ENCODE measurements around the gene LRRC36.
"Not testable (repeated sequence)": the region's sequence is repeated elsewhere in the genome, so short reads cannot be mapped to it uniquely, and the experiment has no call there.

Gene LRRC36

DNA sequence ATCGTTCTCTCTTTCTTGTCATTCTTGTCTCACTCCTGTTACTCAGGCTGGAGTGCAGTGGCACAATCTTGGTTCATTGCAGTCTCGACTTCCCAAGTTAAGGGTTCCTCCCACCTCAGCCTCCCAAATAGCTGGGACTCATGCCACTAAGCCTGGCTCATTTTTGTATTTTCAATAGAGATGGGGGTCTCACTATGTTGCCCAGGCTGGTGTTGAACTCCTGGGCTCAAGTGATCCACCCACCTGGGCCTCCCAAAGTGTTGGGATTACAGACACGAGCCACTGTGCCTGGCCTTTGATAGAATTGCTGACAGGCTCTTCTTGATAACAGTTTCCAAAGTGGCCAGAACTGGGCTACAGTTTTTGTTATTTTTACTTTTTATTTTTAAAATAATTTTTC is 34.4 kb downstream of the LRRC36 start:
- no peak overlapping the region for H3K4me3 ChIP-seq (replicated peaks; ENCODE audit: low read depth, low read length)
- TF ChIP-seq, protein P1, sequence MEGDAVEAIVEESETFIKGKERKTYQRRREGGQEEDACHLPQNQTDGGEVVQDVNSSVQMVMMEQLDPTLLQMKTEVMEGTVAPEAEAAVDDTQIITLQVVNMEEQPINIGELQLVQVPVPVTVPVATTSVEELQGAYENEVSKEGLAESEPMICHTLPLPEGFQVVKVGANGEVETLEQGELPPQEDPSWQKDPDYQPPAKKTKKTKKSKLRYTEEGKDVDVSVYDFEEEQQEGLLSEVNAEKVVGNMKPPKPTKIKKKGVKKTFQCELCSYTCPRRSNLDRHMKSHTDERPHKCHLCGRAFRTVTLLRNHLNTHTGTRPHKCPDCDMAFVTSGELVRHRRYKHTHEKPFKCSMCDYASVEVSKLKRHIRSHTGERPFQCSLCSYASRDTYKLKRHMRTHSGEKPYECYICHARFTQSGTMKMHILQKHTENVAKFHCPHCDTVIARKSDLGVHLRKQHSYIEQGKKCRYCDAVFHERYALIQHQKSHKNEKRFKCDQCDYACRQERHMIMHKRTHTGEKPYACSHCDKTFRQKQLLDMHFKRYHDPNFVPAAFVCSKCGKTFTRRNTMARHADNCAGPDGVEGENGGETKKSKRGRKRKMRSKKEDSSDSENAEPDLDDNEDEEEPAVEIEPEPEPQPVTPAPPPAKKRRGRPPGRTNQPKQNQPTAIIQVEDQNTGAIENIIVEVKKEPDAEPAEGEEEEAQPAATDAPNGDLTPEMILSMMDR (IDR thresholded peaks at IDR 0.05; ENCODE audit: low read length, missing control alignments): no peak

DNA sequence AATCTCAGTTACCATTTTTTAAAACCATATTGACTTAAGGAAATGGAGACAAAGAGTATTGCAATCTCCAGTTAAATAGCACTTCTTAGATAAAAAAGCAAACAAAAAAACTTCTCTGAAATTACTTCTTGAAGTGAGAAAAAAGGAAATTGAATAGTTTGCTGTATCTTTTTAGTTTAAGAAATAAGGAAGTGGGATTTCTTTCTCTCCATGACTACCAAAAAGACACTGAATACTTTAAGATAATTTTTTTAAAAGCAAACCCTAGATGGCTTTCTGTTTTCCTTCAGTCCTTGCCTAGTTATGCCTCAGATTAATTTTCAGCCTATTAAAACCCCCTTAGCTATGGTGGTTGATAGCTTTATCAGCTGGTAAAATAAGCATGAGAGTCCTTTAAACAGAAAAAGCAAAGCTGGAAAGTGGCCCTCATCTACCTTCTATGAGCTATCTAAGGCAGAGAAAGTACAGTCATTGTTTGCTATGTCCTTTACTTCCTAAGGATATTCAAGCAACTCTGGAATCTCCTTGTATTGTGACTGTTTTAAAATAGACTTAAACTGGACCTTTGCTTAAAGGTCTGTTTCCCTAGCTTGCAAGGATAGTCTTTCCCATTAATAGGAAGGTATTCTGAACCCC is 38.1 kb downstream of the LRRC36 start:
- no peak overlapping the region for H3K4me3 ChIP-seq (replicated peaks; ENCODE audit: low read depth, low read length)
- TF ChIP-seq, protein P1 (IDR thresholded peaks at IDR 0.05; ENCODE audit: low read length, missing control alignments): no peak
- no peak for DNase-seq (ENCODE audit: low read depth)

More for the DNA sequence above, 34.4 kb downstream of the LRRC36 start:
- no peak for DNase-seq (ENCODE audit: low read depth)

GRCh38 chr16:67370661-67371060 is 44.0 kb downstream of the LRRC36 start:
- H3K4me3 ChIP-seq (replicated peaks; ENCODE audit: low read depth, low read length): no peak overlapping the region
- TF ChIP-seq, protein P1 (IDR thresholded peaks at IDR 0.05; ENCODE audit: low read length, missing control alignments): no peak
- no peak for DNase-seq (ENCODE audit: low read depth)

GRCh38 chr16:67372664-67373063 is 46.0 kb downstream of the LRRC36 start:
- TF ChIP-seq, protein P1 (IDR thresholded peaks at IDR 0.05; ENCODE audit: low read length, missing control alignments): peak; percentile 52
- no peak overlapping the region for H3K4me3 ChIP-seq (replicated peaks; ENCODE audit: low read depth, low read length)
- DNase-seq (ENCODE audit: low read depth): peak; percentile 61

DNA sequence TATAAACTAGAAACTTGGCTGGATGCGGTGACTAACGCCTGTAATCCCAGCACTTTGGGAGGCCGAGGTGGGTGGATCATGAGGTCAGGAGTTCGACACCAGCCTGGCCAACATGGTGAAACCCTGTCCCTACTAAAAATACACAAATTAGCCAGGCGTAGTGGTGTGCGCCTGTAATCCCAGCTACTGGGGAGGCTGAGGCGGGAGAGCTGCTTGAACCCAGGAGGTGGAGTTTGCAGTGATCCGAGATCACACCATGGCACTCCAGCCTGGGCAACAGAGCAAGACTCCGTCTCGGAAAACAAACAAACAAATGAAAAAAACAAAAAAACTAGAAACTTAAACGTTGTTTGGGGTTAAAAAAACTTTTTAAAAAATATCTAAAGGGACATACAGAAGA is 49.4 kb downstream of the LRRC36 start:
- DNase-seq (ENCODE audit: low read depth); H3K4me3 ChIP-seq (replicated peaks; ENCODE audit: low read depth, low read length): not testable (repeated sequence)

DNA sequence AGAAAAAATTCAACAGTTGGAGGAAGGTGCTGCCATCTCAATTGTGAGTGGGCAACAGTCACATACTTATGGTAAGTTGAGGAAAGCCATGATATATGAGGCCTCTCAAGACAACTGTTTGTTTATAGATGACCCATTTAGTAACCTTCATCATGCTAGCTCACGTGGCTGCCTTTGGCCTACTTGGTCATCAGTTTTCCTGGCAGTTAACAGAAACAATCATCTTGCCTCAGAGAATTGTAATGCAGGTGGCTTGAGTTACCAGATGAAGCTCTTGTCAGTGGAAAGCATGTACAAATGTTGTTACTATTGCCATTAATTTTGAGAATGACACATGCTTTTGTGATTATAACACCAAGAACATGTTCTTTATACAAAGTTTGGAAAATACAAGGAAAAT is 52.0 kb downstream of the LRRC36 start:
- no peak for DNase-seq (ENCODE audit: low read depth)
- TF ChIP-seq, protein P1 (IDR thresholded peaks at IDR 0.05; ENCODE audit: low read length, missing control alignments): no peak
- no peak overlapping the region for H3K4me3 ChIP-seq (replicated peaks; ENCODE audit: low read depth, low read length)

DNA sequence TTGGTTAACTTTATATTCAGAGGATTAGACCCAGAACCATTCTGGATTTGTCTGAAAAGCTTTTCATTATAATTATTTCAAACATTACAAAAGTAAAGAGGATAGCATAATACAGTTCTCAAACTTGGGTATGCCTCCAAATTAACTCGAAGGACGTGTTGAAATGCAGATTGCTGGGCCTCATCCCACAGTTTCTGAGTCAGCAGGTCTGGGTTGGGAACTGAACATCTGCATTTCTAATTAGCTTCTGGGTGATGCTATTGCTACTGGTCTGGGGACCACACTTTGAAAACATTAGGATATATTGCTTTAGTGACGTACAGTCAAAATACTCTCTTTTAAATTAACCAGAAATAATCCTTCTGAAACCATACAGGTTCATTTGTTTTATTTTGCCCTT is 56.7 kb downstream of the LRRC36 start:
- TF ChIP-seq, protein P1 (IDR thresholded peaks at IDR 0.05; ENCODE audit: low read length, missing control alignments): no peak
- DNase-seq (ENCODE audit: low read depth): no peak
- no peak overlapping the region for H3K4me3 ChIP-seq (replicated peaks; ENCODE audit: low read depth, low read length)
